ENCODE data around the gene PRAC1. TPM values are rescaled to one million over a fixed set of nuclear protein-coding genes. Genes with fewer than 3 reads are reported as not detected.

PRAC1 gene
- total RNA-seq, 1 experiment from 2014 or later = not detected

- H3K27ac ChIP-seq (ENCODE audit: low read depth, low read length) = no peak overlapping the region
- TF ChIP-seq TCF7L2 (IDR thresholded peaks at IDR 0.05; ENCODE audit: borderline replicate concordance, extremely low read depth, insufficient read depth, insufficient read length) (no peak), ELF1 (IDR thresholded peaks at IDR 0.05; ENCODE audit: borderline replicate concordance, low read depth) (no peak)
- H3K79me2 ChIP-seq (ENCODE audit: insufficient read depth, low read length) = no peaks in the 10 kb centered on the region
- no peak overlapping the region for H3K9ac ChIP-seq (ENCODE audit: low read length)
- POLR2A ChIA-PET = no interaction called here
- no peaks in the 10 kb centered on the region for H3K36me3 ChIP-seq (ENCODE audit: control insufficient read depth in 1 of 2, insufficient read depth in 2 of 2, low read length in 2 of 2)
- H3K4me3 ChIP-seq (replicated peaks in 1 of 2; ENCODE audit: low read depth in 1 of 2, low read length in 2 of 2) = no peak overlapping the region
- DNase-seq (ENCODE audit: low read depth, low spot score) = no peak
- intact Hi-C loops (cut with micrococcal nuclease) = no loop called here
- no peak overlapping the region for H3K4me2 ChIP-seq (ENCODE audit: low read length)
- no peak for ATAC-seq
- RAD21 ChIA-PET (ENCODE audit: low non-redundant PET in 1 of 2, low total read pairs in 2 of 2, uncharacterized antibody in 2 of 2, unreplicated experiment in 2 of 2) = no interaction called here
- H2AFZ ChIP-seq (ENCODE audit: low read depth, low read length, poor library complexity, severe bottlenecking) = no peak overlapping the region
- no peaks in the 10 kb centered on the region for H3K9me3 ChIP-seq (ENCODE audit: control insufficient read depth in 1 of 2, insufficient read depth in 1 of 2, low read depth in 1 of 2, low read length in 2 of 2)
- CTCF ChIA-PET = interaction anchor here (0.9 to 2.3 kb wide), 4 partner anchors 20 to 175 kb away, joined by 3 to 11 read pairs (median 3); no protein-coding TSS in a partner anchor
- no peaks in the 10 kb centered on the region for H3K9me2 ChIP-seq (ENCODE audit: insufficient read depth)
- H3K27me3 ChIP-seq (ENCODE audit: insufficient read depth, low read length) = no peaks in the 10 kb centered on the region
- BruUV-seq (replicated peaks) = no TSS peak
- no peaks in the 10 kb centered on the region for H3K4me1 ChIP-seq (ENCODE audit: control insufficient read depth in 1 of 2, insufficient read depth in 2 of 2, low read length in 2 of 2)
- no peaks in the 10 kb centered on the region for H4K20me1 ChIP-seq (ENCODE audit: insufficient read depth)
These were observed 17.7 kb downstream of the PRAC1 start for GRCh38 chr17:48704361-48705248.

- Histone ChIP-seq H3K9me2 (ENCODE audit: insufficient read depth) (no peaks in the 10 kb centered on the region), H3K27me3 (ENCODE audit: insufficient read depth, low read length) (no peaks in the 10 kb centered on the region), H3K4me2 (ENCODE audit: low read length) (no peak overlapping the region), H3K79me2 (ENCODE audit: insufficient read depth, low read length) (no peaks in the 10 kb centered on the region), H3K9me3 (ENCODE audit: control insufficient read depth in 1 of 2, insufficient read depth in 1 of 2, low read depth in 1 of 2, low read length in 2 of 2) (no peaks in the 10 kb centered on the region), H3K9ac (ENCODE audit: low read length) (no peak overlapping the region), H3K27ac (ENCODE audit: low read depth, low read length) (no peak overlapping the region), H4K20me1 (ENCODE audit: insufficient read depth) (no peaks in the 10 kb centered on the region), H3K4me1 (ENCODE audit: control insufficient read depth in 1 of 2, insufficient read depth in 2 of 2, low read length in 2 of 2) (no peaks in the 10 kb centered on the region), H3K4me3 (replicated peaks in 1 of 2; ENCODE audit: low read depth in 1 of 2, low read length in 2 of 2) (no peak overlapping the region), H3K36me3 (ENCODE audit: control insufficient read depth in 1 of 2, insufficient read depth in 2 of 2, low read length in 2 of 2) (no peaks in the 10 kb centered on the region), H2AFZ (ENCODE audit: low read depth, low read length, poor library complexity, severe bottlenecking) (no peak overlapping the region)
- no peak for TF ChIP-seq MAX (IDR thresholded peaks at IDR 0.05)
- no peak for TF ChIP-seq TCF7L2 (IDR thresholded peaks at IDR 0.05; ENCODE audit: borderline replicate concordance, extremely low read depth, insufficient read depth, insufficient read length)
- no peak for TF ChIP-seq CEBPB (IDR thresholded peaks at IDR 0.05; ENCODE audit: low read depth)
- TF ChIP-seq SRF (IDR thresholded peaks at IDR 0.05; ENCODE audit: low read depth) = no peak
- TF ChIP-seq YY1 (IDR thresholded peaks at IDR 0.05; ENCODE audit: extremely low read depth, insufficient replicate concordance, low read depth, low read length) = no peak
- ChIA-PET RAD21 (ENCODE audit: low non-redundant PET in 1 of 2, low total read pairs in 2 of 2, uncharacterized antibody in 2 of 2, unreplicated experiment in 2 of 2) (no interaction called here), CTCF (interaction anchor here (2.6 kb wide), 1 partner anchor 23 kb away, joined by 12 read pairs; no protein-coding TSS in a partner anchor), POLR2A (no interaction called here)
- ATAC-seq (no peak), DNase-seq (ENCODE audit: low read depth, low spot score) (no peak)
- no TSS peak for BruUV-seq (replicated peaks)
- intact Hi-C loops (cut with micrococcal nuclease) = no loop called here
These were observed 20.3 kb downstream of the PRAC1 start for GRCh38 chr17:48701864-48702532.
